Effector CD4-positive, alpha-beta T cell (primary cell): ENCODE results near the gene DPYSL5. TPM values are rescaled to one million over a fixed set of nuclear protein-coding genes. Genes with fewer than 3 reads are reported as not detected.
"Not testable (repeated sequence)": the region's sequence is repeated elsewhere in the genome, so short reads cannot be mapped to it uniquely, and the experiment has no call there.

Experiments used
- DNase-seq: peaks from one replicate; pipeline ENCODE4 v3.0.0-alpha.2; 2020
- total RNA-seq: gene quantifications from one replicate; lab custom pipeline; 2026; lab: John Stamatoyannopoulos, UW

Gene DPYSL5
- total RNA-seq: not detected

GRCh38 chr2:26847655-26848335 lies at the start of gene DPYSL5:
Gene DPYSL5, plus strand, starts transcription at chr2:26848132. Its CDS starts 50,368 bp downstream, at chr2:26898500.
- no peak for DNase-seq

DNA sequence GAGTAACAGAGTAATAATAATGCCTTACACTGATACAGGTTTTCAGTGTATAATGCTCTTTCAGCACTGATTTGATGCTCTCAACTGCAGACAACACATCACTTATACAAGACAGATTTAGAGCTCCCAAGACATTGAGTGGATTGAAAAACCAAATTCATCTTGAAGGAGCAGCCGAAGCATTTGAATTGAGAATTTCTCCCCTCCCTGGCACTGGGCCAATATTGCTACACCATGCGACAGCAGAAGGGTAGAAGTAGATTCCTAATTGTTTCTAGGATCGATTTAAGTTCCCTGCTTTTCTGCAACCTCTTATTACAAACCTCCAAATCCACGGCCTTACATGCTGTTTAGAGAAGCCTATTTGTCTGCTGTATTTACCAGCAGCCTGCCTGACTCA lies 46.6 kb upstream of the DPYSL5 start:
- DNase-seq: no peak

GRCh38 chr2:26801796-26802195 lies 46.1 kb upstream of the DPYSL5 start:
- no peak for DNase-seq

- no peak for DNase-seq
These were observed 42.7 kb upstream of the DPYSL5 start for GRCh38 chr2:26805241-26805676.

DNA sequence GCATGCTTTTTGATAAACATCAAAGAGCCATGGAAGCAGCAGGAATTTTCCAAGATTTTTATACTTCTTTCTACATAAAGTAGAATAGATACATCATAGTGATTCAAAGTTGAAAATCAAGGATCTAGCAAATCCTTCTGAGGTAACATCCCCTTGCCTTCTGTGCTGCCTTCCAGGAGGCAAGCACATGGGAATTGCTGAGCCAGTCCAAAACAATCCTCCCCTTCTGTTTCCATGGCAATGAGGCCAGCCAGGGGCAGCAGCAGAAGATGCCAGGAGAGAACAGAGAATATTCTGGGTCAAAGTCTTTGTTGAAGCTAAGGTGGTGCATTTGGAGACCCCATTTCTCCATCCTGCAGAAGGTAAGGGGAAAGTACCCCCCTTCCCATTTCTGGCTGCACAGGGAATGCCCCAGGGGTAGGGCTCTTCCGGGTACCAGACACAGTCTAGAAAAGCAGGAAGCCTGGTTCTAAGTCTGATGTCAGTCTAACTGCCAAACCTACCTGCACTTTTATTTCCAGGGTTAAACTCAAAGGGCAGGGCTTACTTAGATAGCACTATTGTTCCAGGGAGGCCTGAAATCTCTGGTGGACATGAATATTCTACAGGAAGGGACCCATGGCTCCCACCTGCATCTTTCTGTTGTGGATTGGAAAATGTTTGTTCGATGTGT lies 40.0 kb upstream of the DPYSL5 start:
- no peak for DNase-seq

DNA sequence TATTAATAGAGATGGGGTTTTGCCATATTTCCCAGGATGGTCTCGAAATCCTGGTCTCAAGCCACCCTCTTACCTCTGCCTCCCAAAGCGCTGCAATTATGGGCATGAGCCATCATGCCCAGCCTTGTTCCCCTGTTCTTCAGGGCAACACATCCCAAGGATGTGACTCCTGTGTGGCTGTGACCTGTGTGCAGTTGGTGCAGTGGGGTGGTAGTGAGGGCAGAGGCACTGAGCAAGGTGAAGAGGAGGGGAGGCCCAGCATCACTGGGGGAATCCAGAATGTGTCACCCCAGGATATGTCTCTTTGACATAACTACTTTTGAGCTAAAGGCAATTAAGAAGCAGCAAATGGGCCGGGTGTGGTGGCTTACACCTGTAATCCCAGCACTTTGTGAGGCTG lies 38.7 kb upstream of the DPYSL5 start:
- DNase-seq: no peak

- DNase-seq: no peak
These were observed 37.9 kb upstream of the DPYSL5 start for GRCh38 chr2:26809876-26810577.

GRCh38 chr2:26811261-26811660 lies 36.7 kb upstream of the DPYSL5 start:
- no peak for DNase-seq

GRCh38 chr2:26811791-26812694 lies 35.9 kb upstream of the DPYSL5 start:
- DNase-seq: no peak

GRCh38 chr2:26812731-26813130 lies 35.2 kb upstream of the DPYSL5 start:
- no peak for DNase-seq

DNA sequence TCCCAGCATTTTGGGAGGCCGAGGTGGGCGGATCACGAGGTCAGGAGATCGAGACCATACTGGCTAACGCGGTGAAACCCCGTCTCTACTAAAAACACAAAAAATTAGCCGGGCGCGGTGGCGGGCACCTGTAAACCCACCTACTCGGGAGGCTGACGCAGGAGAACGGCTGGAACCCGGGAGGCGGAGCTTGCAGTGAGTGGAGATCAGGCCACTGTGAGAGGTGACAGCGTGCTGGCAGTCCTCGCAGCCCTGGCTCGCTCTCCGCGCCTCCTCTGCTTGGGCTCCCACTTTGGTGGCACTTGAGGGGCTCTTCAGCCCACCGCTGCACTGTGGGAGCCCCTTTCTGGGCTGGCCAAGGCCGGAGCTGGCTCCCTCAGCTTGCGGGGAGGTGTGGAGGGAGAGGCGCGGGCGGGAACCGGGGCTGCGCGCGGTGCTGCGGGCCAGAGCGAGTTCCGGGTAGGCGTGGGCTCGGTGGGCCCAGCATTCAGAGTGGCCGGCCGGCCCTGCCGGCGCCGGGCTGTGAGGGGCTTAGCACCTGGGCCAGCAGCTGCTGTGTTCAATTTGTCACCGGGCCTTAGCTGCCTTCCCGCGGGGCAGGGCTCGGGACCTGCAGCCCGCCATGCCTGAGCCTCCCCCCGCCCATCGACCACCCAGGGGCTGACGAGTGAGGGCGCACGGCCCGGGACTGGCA lies 33.7 kb upstream of the DPYSL5 start:
- DNase-seq: not testable (repeated sequence)

- no peak for DNase-seq
These were observed 31.0 kb upstream of the DPYSL5 start for GRCh38 chr2:26816893-26817292.

DNA sequence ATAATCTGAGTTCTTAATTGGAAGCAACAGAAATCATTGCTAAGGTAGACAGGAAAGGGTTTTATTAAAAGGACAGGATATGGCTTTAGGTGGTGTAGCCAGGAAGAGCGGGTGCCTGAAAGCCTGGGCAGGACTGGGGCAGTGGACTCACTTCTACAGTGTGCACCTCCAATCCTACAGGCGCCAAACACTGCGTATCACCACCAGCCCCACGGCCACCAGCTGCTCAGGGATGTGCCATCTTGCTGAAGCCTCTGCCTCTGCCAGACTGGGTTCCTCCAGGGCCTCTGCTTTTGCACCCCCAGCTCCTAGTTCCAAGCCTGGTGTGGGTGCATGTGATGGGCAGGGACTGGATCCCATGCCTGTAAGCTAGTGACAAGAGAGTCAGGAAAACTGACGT lies 29.7 kb upstream of the DPYSL5 start:
- no peak for DNase-seq

DNA sequence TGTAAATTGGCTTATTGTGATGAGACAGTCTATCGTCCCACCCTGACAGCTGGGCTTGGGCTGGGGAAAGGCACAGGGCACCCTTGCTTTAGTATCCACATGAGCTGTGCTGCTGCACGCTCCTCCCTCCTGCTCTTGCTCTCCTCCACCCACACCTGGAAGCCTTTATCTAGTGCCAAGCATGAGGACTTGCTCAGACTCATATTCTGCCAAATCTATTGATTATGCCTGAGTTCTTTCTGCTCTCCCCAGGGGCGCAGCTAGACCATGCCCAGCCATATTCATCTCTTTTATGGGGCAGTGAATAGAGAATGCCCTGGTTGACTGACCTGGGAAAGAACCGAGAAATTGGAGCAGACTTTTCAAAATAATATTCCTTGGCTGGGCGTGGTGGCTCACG lies 29.0 kb upstream of the DPYSL5 start:
- no peak for DNase-seq

GRCh38 chr2:26820932-26821331 lies 27.0 kb upstream of the DPYSL5 start:
- no peak for DNase-seq

DNA sequence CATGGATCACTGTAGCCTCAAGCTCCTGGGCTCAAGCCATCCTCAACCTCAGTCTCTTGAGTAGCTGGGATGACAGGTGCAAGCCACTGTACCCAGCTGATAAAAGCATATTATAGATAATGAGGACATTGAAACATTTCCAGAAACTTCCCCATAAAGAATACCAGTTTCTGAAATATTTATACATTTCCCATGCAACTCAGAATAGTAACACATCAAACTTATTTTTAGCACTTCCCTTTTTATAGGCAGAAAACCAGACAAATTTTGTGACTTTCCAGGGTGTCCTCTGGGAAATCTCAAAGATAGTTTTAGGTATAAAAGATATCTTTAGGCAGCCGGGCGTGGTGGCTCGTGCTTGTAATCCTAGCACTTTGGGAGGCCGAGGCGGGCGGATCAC lies 25.1 kb upstream of the DPYSL5 start:
- no peak for DNase-seq

GRCh38 chr2:26838121-26838906 lies 9.6 kb upstream of the DPYSL5 start:
- no peak for DNase-seq

DNA sequence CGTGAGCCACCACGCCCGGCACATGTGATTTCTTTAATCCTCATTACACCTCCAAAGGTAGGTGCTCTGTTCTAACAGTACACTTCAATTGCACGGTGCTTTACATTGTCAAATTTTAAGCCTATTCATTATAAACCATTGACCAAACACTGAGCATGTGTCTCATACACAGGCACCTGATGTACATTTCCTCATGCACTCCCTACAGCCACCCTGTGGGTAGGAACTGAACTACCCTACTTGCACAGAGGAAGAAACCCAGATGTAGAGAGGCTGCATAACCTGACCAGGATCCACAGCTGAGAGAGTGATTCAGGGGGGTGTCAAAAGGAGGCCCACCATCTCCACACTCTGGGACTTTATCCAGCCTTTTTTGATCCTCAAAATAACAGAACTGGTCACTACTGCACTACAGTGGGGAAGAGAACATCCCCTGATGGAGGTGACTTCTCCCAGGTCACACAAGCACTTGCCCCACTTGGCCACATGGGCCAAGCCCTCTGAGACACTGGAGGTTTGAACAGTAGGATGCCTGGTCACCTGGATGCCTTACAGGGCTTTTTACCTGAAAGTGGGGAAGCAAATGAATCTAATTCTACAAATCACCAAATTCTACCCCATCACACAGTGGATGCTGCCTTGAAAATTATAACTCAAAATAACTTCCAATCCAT lies 6.9 kb upstream of the DPYSL5 start:
- DNase-seq: no peak

GRCh38 chr2:26843041-26843440 lies 4.9 kb upstream of the DPYSL5 start:
- DNase-seq: no peak

- DNase-seq: no peak
These were observed 2.9 kb upstream of the DPYSL5 start for GRCh38 chr2:26845021-26845420.
